ENCODE data around the gene KDM1A. TPM values are rescaled to one million over a fixed set of nuclear protein-coding genes. Genes with fewer than 3 reads are reported as not detected.

The KDM1A gene
- total RNA-seq, 1 donor from 2014 or later = 332 TPM

DNA sequence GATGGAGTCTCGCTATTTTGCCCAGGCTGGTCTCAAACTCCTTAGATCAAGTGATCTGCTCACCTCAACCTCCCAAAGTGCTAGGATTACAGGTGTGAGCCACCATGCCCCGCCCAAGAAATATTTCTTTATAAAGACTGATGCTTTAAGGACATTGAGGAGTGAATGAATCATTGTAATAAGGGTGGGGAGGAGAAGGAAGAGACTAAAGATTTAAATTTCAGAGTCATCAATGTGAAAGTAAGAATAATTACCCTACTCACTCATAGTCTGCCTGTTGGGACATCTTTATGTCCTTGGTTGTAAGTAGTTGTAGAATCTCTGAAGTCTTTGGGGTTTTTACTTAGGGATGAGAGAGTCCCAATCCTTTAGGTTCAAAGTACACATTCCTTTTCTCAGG is 7.3 kb downstream of the KDM1A start:
- Mint-ChIP-seq H3K36me3 (peaks cover 46% of the 10 kb centered on the region), H3K27me3 (ENCODE audit: insufficient read depth, low read depth) (no peaks in the 10 kb centered on the region), H3K4me1 (peaks cover 7% of the 10 kb centered on the region), H3K27ac (no peak overlapping the region), H3K4me3 (no peak overlapping the region), H3K9me3 (peaks cover 32% of the 10 kb centered on the region)
- H3K36me3 ChIP-seq = peaks cover 17% of the 10 kb centered on the region
- DNase-seq (ENCODE audit: low spot score) = no peak
- H3K79me2 ChIP-seq (ENCODE audit: low read depth) = peaks cover 100% of the 10 kb centered on the region
- H3K9me3 ChIP-seq (ENCODE audit: low read depth) = peaks cover 17% of the 10 kb centered on the region
- H3K4me1 ChIP-seq = peaks cover 20% of the 10 kb centered on the region
- no peak overlapping the region for H3K4me2 ChIP-seq
- H2AFZ ChIP-seq (replicated peaks) = no peak overlapping the region
- TF ChIP-seq EZH2phosphoT487 (IDR thresholded peaks at IDR 0.05) (no peak), EZH2 (IDR thresholded peaks at IDR 0.05) (no peak)
- TF ChIP-seq, protein P1, sequence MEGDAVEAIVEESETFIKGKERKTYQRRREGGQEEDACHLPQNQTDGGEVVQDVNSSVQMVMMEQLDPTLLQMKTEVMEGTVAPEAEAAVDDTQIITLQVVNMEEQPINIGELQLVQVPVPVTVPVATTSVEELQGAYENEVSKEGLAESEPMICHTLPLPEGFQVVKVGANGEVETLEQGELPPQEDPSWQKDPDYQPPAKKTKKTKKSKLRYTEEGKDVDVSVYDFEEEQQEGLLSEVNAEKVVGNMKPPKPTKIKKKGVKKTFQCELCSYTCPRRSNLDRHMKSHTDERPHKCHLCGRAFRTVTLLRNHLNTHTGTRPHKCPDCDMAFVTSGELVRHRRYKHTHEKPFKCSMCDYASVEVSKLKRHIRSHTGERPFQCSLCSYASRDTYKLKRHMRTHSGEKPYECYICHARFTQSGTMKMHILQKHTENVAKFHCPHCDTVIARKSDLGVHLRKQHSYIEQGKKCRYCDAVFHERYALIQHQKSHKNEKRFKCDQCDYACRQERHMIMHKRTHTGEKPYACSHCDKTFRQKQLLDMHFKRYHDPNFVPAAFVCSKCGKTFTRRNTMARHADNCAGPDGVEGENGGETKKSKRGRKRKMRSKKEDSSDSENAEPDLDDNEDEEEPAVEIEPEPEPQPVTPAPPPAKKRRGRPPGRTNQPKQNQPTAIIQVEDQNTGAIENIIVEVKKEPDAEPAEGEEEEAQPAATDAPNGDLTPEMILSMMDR (IDR thresholded peaks at IDR 0.05) = no peak
- H3F3A ChIP-seq (ENCODE audit: low read depth) = no peaks in the 10 kb centered on the region
- no peak overlapping the region for H3K9ac ChIP-seq
- H3K27me3 ChIP-seq = no peaks in the 10 kb centered on the region
- H3K4me3 ChIP-seq = no peak overlapping the region
- no peak overlapping the region for H3K27ac ChIP-seq
- H4K20me1 ChIP-seq (ENCODE audit: low read depth) = peaks cover 89% of the 10 kb centered on the region

- peaks cover 9% of the 10 kb centered on the region for H3K9me3 ChIP-seq (ENCODE audit: low read depth)
- Mint-ChIP-seq H3K4me3 (no peak overlapping the region), H3K36me3 (peaks cover 46% of the 10 kb centered on the region), H3K9me3 (peaks cover 25% of the 10 kb centered on the region), H3K27ac (no peak overlapping the region), H3K27me3 (ENCODE audit: insufficient read depth, low read depth) (no peaks in the 10 kb centered on the region), H3K4me1 (peaks cover 5% of the 10 kb centered on the region)
- no peak overlapping the region for H3K27ac ChIP-seq
- no peak overlapping the region for H3K9ac ChIP-seq
- H3K4me2 ChIP-seq = peak overlapping the region; percentile 36
- no peaks in the 10 kb centered on the region for H3F3A ChIP-seq (ENCODE audit: low read depth)
- H3K79me2 ChIP-seq (ENCODE audit: low read depth) = peaks cover 100% of the 10 kb centered on the region
- TF ChIP-seq, protein P1 (IDR thresholded peaks at IDR 0.05) = no peak
- no peak for TF ChIP-seq EZH2 (IDR thresholded peaks at IDR 0.05)
- TF ChIP-seq EZH2phosphoT487 (IDR thresholded peaks at IDR 0.05) = no peak
- H3K27me3 ChIP-seq = no peaks in the 10 kb centered on the region
- no peak overlapping the region for H2AFZ ChIP-seq (replicated peaks)
- no peak overlapping the region for H3K4me3 ChIP-seq
- H4K20me1 ChIP-seq (ENCODE audit: low read depth) = peaks cover 98% of the 10 kb centered on the region
- peaks cover 21% of the 10 kb centered on the region for H3K4me1 ChIP-seq
- H3K36me3 ChIP-seq = peaks cover 11% of the 10 kb centered on the region
- peak; percentile 16 for DNase-seq (ENCODE audit: low spot score)
These were observed 8.2 kb downstream of the KDM1A start for GRCh38 chr1:23027352-23027907.

- Histone ChIP-seq H3K79me2 (ENCODE audit: low read depth) (peaks cover 100% of the 10 kb centered on the region), H4K20me1 (ENCODE audit: low read depth) (peaks cover 100% of the 10 kb centered on the region), H3K27me3 (no peaks in the 10 kb centered on the region), H3F3A (ENCODE audit: low read depth) (no peaks in the 10 kb centered on the region), H3K27ac (no peak overlapping the region), H3K4me1 (peaks cover 21% of the 10 kb centered on the region), H3K9ac (no peak overlapping the region), H3K4me2 (no peak overlapping the region), H2AFZ (replicated peaks) (no peak overlapping the region), H3K9me3 (ENCODE audit: low read depth) (no peaks in the 10 kb centered on the region), H3K4me3 (no peak overlapping the region), H3K36me3 (no peaks in the 10 kb centered on the region)
- H3K27ac Mint-ChIP-seq = no peak overlapping the region
- TF ChIP-seq EZH2 (IDR thresholded peaks at IDR 0.05) (no peak), EZH2phosphoT487 (IDR thresholded peaks at IDR 0.05) (no peak)
- TF ChIP-seq, protein P1 (IDR thresholded peaks at IDR 0.05) = no peak
- no peaks in the 10 kb centered on the region for H3K27me3 Mint-ChIP-seq (ENCODE audit: insufficient read depth, low read depth)
- no peak overlapping the region for H3K4me3 Mint-ChIP-seq
- peaks cover 37% of the 10 kb centered on the region for H3K36me3 Mint-ChIP-seq
- peaks cover 7% of the 10 kb centered on the region for H3K9me3 Mint-ChIP-seq
- no peak for DNase-seq (ENCODE audit: low spot score)
- peaks cover 8% of the 10 kb centered on the region for H3K4me1 Mint-ChIP-seq
These were observed 10.1 kb downstream of the KDM1A start for GRCh38 chr1:23029337-23029736.

Measured in neural progenitor cell (in vitro differentiated cells).